GM12878 (cell line): ENCODE results near the gene MAPK1.

Source experiments
- CHD2 ChIP-seq: IDR thresholded peaks from 2 replicates; pipeline ENCODE4 v1.6.1; 2011; ENCODE audit warnings: low read depth, low read length, improper control_type of control experiment, borderline replicate concordance
- EZH2 ChIP-seq: IDR thresholded peaks from 2 replicates; pipeline ENCODE4 v1.6.1; 2012; ENCODE audit warnings: low read depth, mild to moderate bottlenecking, control low read depth, inconsistent platforms, low read length, borderline replicate concordance; ENCODE audit not compliant: control insufficient read depth
- NR2F1 ChIP-seq: fragments of 450-650 bp; conservative IDR thresholded peaks from 2 replicates; pipeline ENCODE4 v1.6.1; 2017; ENCODE audit warnings: mild to moderate bottlenecking
- POLR2AphosphoS5 ChIP-seq: IDR thresholded peaks from 2 replicates; pipeline ENCODE4 v1.6.1; 2011; ENCODE audit warnings: mild to moderate bottlenecking, low read length, inconsistent platforms
- REST ChIP-seq: IDR thresholded peaks from 2 replicates; pipeline ENCODE4 v1.6.1; 2012; ENCODE audit warnings: mild to moderate bottlenecking, low read depth, low read length
- TF ChIP-seq, protein P1 (sequence below), 3 experiments: IDR thresholded peaks in 2 of 3; conservative IDR thresholded peaks in 1 of 3; 2 replicates each; pipeline ENCODE4 v1.5.1; 2011; ENCODE audit warnings: low read depth in 3 of 3, low read length in 3 of 3, mild to moderate bottlenecking in 3 of 3, control low read depth in 2 of 3, moderate library complexity in 2 of 3, inconsistent platforms in 1 of 3, mixed read lengths in 1 of 3; ENCODE audit not compliant: control insufficient read depth in 2 of 3, insufficient read depth in 1 of 3; ENCODE audit errors: extremely low read depth in 1 of 3

DNA sequence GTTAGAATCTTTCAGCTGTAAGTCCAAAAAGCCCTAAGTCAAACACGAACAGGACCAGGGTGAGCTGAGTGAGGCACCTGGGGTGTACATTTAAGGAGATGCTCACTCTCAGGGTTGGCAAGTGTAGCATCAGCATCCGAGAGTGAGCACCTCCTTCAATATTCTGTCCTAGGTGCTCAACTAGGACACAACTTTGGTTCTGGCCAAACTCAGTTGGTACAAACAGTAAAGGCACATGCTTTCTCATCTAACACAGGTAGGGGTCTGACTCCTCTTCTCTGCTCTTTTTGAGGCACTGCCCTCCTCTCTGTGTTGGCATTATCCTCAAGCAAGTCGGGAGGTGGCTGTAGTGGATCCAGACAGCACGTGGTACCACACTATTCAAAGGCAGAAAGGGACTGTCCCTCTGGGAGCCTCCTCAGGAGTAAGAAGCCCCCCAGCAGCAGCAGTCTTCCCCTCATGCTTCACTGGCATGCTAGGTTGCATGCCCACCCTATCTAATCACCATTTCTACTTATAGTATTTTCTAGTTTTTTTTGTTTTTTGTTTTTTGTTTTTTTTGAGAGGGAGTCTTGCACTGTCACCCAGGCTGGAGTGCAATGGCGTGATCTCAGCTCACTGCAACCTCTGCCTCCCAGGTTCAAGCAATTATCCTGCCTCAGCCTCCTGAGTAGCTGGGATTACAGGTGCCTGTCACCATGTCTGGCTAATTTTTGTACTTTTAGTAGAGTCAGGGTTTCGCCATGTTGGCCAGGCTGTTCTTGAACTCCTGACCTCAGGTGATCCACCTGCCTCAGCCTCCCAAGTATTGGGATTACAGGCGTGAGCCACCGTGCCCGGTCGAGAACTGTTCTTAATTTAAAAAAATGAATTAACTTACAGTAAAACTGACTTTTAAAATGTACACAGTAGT, 14.7 kb upstream of the MAPK1 start:
- TF ChIP-seq CHD2: no peak
- TF ChIP-seq, protein P1, sequence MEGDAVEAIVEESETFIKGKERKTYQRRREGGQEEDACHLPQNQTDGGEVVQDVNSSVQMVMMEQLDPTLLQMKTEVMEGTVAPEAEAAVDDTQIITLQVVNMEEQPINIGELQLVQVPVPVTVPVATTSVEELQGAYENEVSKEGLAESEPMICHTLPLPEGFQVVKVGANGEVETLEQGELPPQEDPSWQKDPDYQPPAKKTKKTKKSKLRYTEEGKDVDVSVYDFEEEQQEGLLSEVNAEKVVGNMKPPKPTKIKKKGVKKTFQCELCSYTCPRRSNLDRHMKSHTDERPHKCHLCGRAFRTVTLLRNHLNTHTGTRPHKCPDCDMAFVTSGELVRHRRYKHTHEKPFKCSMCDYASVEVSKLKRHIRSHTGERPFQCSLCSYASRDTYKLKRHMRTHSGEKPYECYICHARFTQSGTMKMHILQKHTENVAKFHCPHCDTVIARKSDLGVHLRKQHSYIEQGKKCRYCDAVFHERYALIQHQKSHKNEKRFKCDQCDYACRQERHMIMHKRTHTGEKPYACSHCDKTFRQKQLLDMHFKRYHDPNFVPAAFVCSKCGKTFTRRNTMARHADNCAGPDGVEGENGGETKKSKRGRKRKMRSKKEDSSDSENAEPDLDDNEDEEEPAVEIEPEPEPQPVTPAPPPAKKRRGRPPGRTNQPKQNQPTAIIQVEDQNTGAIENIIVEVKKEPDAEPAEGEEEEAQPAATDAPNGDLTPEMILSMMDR (IDR thresholded peaks at IDR 0.05 in 2 of 3, conservative IDR thresholded peaks at IDR 0.05 in 1 of 3; ENCODE audit: control insufficient read depth in 2 of 3, extremely low read depth in 1 of 3, insufficient read depth in 1 of 3, low read depth in 3 of 3, low read length in 3 of 3): no peak
- TF ChIP-seq POLR2AphosphoS5: no peak
- TF ChIP-seq EZH2: no peak
- no peak for TF ChIP-seq REST
- no peak for TF ChIP-seq NR2F1
